ENCODE data around the gene MYOM3.
"Not testable (repeated sequence)": the region's sequence is repeated elsewhere in the genome, so short reads cannot be mapped to it uniquely, and the experiment has no call there.

MYOM3 gene

GRCh38 chr1:24052220-24052619 is 59.7 kb downstream of the MYOM3 start:
- Histone ChIP-seq H4K91ac (ENCODE audit: low read depth, low read length) (no peak overlapping the region), H3K79me1 (ENCODE audit: low read length) (no peaks in the 10 kb centered on the region), H3K4ac (ENCODE audit: low read depth, low read length) (no peak overlapping the region), H2BK120ac (ENCODE audit: insufficient read depth, low read length, poor library complexity) (no peak overlapping the region), H4K12ac (ENCODE audit: low read depth, low read length) (no peak overlapping the region), H3K27ac (ENCODE audit: low read depth, low read length) (no peak overlapping the region), H3K4me2 (ENCODE audit: low read length) (no peak overlapping the region), H3K4me3 (ENCODE audit: low read depth, low read length) (no peak overlapping the region), H4K8ac (ENCODE audit: low read depth, low read length) (no peak overlapping the region), H3K79me2 (ENCODE audit: control insufficient read depth, insufficient read depth, low read length, poor library complexity) (no peaks in the 10 kb centered on the region), H2AK5ac (ENCODE audit: low read length) (no peak overlapping the region), H3K36me3 (ENCODE audit: control insufficient read depth in 1 of 2, insufficient read depth in 2 of 2, low read length in 2 of 2) (no peaks in the 10 kb centered on the region), H3K18ac (ENCODE audit: low read length) (no peak overlapping the region), H3K14ac (ENCODE audit: low read length) (no peak overlapping the region), H2BK12ac (ENCODE audit: low read length) (no peak overlapping the region), H3K9ac (ENCODE audit: low read length) (no peak overlapping the region), H3K4me1 (ENCODE audit: control insufficient read depth in 1 of 2, insufficient read depth in 2 of 2, low read length in 2 of 2) (no peaks in the 10 kb centered on the region), H3K27me3 (ENCODE audit: insufficient read depth, low read length) (no peaks in the 10 kb centered on the region), H2AFZ (ENCODE audit: insufficient read depth, low read length, poor library complexity) (no peak overlapping the region), H3K23ac (ENCODE audit: low read length) (no peak overlapping the region), H3K9me3 (ENCODE audit: insufficient read depth, low read depth, low read length) (no peaks in the 10 kb centered on the region), H2BK5ac (ENCODE audit: low read depth, low read length, poor library complexity) (no peak overlapping the region)
- peak in 1 of 2 donors; percentile 46 for DNase-seq
- no CpG with 5 or more reads among the region's 6 CpGs for WGBS (ENCODE audit: extremely low coverage, insufficient coverage, insufficient read length)

GRCh38 chr1:24051206-24051945 is 60.6 kb downstream of the MYOM3 start:
- WGBS (ENCODE audit: extremely low coverage, insufficient coverage, insufficient read length), result no CpG with 5 or more reads among the region's 7 CpGs
- H3K4me2 ChIP-seq (ENCODE audit: low read length), result no peak overlapping the region

DNA sequence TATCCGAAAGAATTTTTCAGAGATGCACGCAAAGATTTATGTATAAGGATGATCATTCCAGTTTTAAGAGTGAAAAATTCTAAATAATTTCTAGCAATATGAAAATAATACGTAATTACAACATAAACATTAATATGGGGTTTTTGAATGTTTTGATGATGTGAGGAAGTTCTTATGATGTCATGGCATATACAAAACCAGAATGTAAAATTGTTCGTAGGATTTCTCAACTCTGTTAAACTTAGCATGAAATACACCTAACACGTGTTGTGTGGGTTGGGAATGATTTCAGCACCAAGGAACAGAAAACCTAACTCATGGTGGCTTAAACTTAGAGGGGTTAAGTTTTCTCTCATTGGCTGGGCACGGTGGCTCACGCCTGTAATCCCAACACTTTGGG is 62.2 kb downstream of the MYOM3 start:
- Histone ChIP-seq H2AK5ac (ENCODE audit: low read length) (no peak overlapping the region), H3K9ac (ENCODE audit: low read length) (no peak overlapping the region), H2BK120ac (ENCODE audit: insufficient read depth, low read length, poor library complexity) (no peak overlapping the region), H3K27me3 (ENCODE audit: insufficient read depth, low read length) (no peaks in the 10 kb centered on the region), H4K91ac (ENCODE audit: low read depth, low read length) (no peak overlapping the region), H2AFZ (ENCODE audit: insufficient read depth, low read length, poor library complexity) (no peak overlapping the region), H2BK5ac (ENCODE audit: low read depth, low read length, poor library complexity) (no peak overlapping the region), H3K4ac (ENCODE audit: low read depth, low read length) (no peak overlapping the region), H3K4me1 (ENCODE audit: control insufficient read depth in 1 of 2, insufficient read depth in 2 of 2, low read length in 2 of 2) (no peaks in the 10 kb centered on the region), H3K14ac (ENCODE audit: low read length) (no peak overlapping the region), H3K79me1 (ENCODE audit: low read length) (no peaks in the 10 kb centered on the region), H3K9me3 (ENCODE audit: insufficient read depth, low read depth, low read length) (no peaks in the 10 kb centered on the region), H3K23ac (ENCODE audit: low read length) (no peak overlapping the region), H2BK12ac (ENCODE audit: low read length) (no peak overlapping the region), H3K4me3 (ENCODE audit: low read depth, low read length) (no peak overlapping the region), H3K18ac (ENCODE audit: low read length) (no peak overlapping the region), H4K8ac (ENCODE audit: low read depth, low read length) (no peak overlapping the region), H4K12ac (ENCODE audit: low read depth, low read length) (no peak overlapping the region), H3K27ac (ENCODE audit: low read depth, low read length) (no peak overlapping the region), H3K79me2 (ENCODE audit: control insufficient read depth, insufficient read depth, low read length, poor library complexity) (no peaks in the 10 kb centered on the region), H3K4me2 (ENCODE audit: low read length) (no peak overlapping the region), H3K36me3 (ENCODE audit: control insufficient read depth in 1 of 2, insufficient read depth in 2 of 2, low read length in 2 of 2) (no peaks in the 10 kb centered on the region)
- WGBS (ENCODE audit: extremely low coverage, insufficient coverage, insufficient read length), result no CpG with 5 or more reads among the region's 7 CpGs
- DNase-seq, result no peak

More at GRCh38 chr1:24051206-24051945, 60.6 kb downstream of the MYOM3 start:
- no peaks in the 10 kb centered on the region for H3K36me3 ChIP-seq (ENCODE audit: control insufficient read depth in 1 of 2, insufficient read depth in 2 of 2, low read length in 2 of 2)
- no peak overlapping the region for H4K12ac ChIP-seq (ENCODE audit: low read depth, low read length)
- H3K27me3 ChIP-seq (ENCODE audit: insufficient read depth, low read length), result no peaks in the 10 kb centered on the region
- no peak overlapping the region for H3K4me3 ChIP-seq (ENCODE audit: low read depth, low read length)
- H3K27ac ChIP-seq (ENCODE audit: low read depth, low read length), result no peak overlapping the region
- H3K18ac ChIP-seq (ENCODE audit: low read length), result no peak overlapping the region
- no peak overlapping the region for H2AFZ ChIP-seq (ENCODE audit: insufficient read depth, low read length, poor library complexity)
- no peak overlapping the region for H2BK5ac ChIP-seq (ENCODE audit: low read depth, low read length, poor library complexity)
- no peak overlapping the region for H3K14ac ChIP-seq (ENCODE audit: low read length)
- peak in 1 of 2 donors; percentile 9 for DNase-seq
- no peaks in the 10 kb centered on the region for H3K79me1 ChIP-seq (ENCODE audit: low read length)
- no peak overlapping the region for H2BK12ac ChIP-seq (ENCODE audit: low read length)
- no peaks in the 10 kb centered on the region for H3K4me1 ChIP-seq (ENCODE audit: control insufficient read depth in 1 of 2, insufficient read depth in 2 of 2, low read length in 2 of 2)
- no peak overlapping the region for H2AK5ac ChIP-seq (ENCODE audit: low read length)
- H4K91ac ChIP-seq (ENCODE audit: low read depth, low read length), result no peak overlapping the region
- no peaks in the 10 kb centered on the region for H3K79me2 ChIP-seq (ENCODE audit: control insufficient read depth, insufficient read depth, low read length, poor library complexity)
- no peak overlapping the region for H3K23ac ChIP-seq (ENCODE audit: low read length)
- H3K4ac ChIP-seq (ENCODE audit: low read depth, low read length), result no peak overlapping the region
- H4K8ac ChIP-seq (ENCODE audit: low read depth, low read length), result no peak overlapping the region
- H3K9me3 ChIP-seq (ENCODE audit: insufficient read depth, low read depth, low read length), result no peaks in the 10 kb centered on the region
- no peak overlapping the region for H3K9ac ChIP-seq (ENCODE audit: low read length)
- H2BK120ac ChIP-seq (ENCODE audit: insufficient read depth, low read length, poor library complexity), result no peak overlapping the region

DNA sequence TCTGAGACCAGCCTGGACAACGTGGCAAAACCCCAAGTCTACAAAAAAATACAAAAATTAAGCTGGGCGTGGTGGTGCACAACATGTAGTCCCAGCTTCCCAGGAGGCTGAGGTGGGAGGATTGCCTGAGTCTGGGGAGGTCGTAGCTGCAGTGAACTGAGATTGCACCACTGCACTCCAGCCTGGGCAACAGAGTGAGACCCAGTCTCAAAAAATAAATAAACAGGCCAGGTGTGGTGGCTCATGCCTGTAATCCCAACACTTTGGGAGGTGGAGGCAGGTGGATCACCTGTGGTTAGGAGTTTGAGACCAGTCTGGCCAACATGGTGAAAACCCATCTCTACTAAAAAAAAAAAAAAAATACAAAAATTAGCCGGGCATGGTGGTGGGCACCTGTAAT is 63.0 kb downstream of the MYOM3 start:
- not testable (repeated sequence) for H3K79me2 ChIP-seq (ENCODE audit: control insufficient read depth, insufficient read depth, low read length, poor library complexity); H3K18ac ChIP-seq (ENCODE audit: low read length); H4K91ac ChIP-seq (ENCODE audit: low read depth, low read length); H3K79me1 ChIP-seq (ENCODE audit: low read length); H3K4me1 ChIP-seq (ENCODE audit: control insufficient read depth in 1 of 2, insufficient read depth in 2 of 2, low read length in 2 of 2); H2BK120ac ChIP-seq (ENCODE audit: insufficient read depth, low read length, poor library complexity); H2BK5ac ChIP-seq (ENCODE audit: low read depth, low read length, poor library complexity); H3K4me3 ChIP-seq (ENCODE audit: low read depth, low read length); H3K27ac ChIP-seq (ENCODE audit: low read depth, low read length); DNase-seq; H3K36me3 ChIP-seq (ENCODE audit: control insufficient read depth in 1 of 2, insufficient read depth in 2 of 2, low read length in 2 of 2); H2AFZ ChIP-seq (ENCODE audit: insufficient read depth, low read length, poor library complexity); H4K12ac ChIP-seq (ENCODE audit: low read depth, low read length); H2BK12ac ChIP-seq (ENCODE audit: low read length); H4K8ac ChIP-seq (ENCODE audit: low read depth, low read length); H3K4me2 ChIP-seq (ENCODE audit: low read length); H3K23ac ChIP-seq (ENCODE audit: low read length); H3K14ac ChIP-seq (ENCODE audit: low read length); H2AK5ac ChIP-seq (ENCODE audit: low read length); H3K9me3 ChIP-seq (ENCODE audit: insufficient read depth, low read depth, low read length); H3K27me3 ChIP-seq (ENCODE audit: insufficient read depth, low read length); H3K4ac ChIP-seq (ENCODE audit: low read depth, low read length); H3K9ac ChIP-seq (ENCODE audit: low read length)
- no CpG with 5 or more reads among the region's 4 CpGs for WGBS (ENCODE audit: extremely low coverage, insufficient coverage, insufficient read length)
